ENCODE data around the gene SLC13A5.

- no peak for TF ChIP-seq SIN3A (IDR thresholded peaks at IDR 0.05; ENCODE audit: low read depth, low read length)
- no peak for TF ChIP-seq YY1 (IDR thresholded peaks at IDR 0.05; ENCODE audit: low read depth, low read length)
- TF ChIP-seq POLR2AphosphoS5 (IDR thresholded peaks at IDR 0.05; ENCODE audit: low read length), result no peak
- TF ChIP-seq ZZZ3 (IDR thresholded peaks at IDR 0.05; ENCODE audit: control insufficient read depth, insufficient read length, low read depth), result no peak
- no peak for TF ChIP-seq SRF (IDR thresholded peaks at IDR 0.05; ENCODE audit: low read depth in 2 of 2, low read length in 2 of 2)
- no peak for TF ChIP-seq HCFC1 (IDR thresholded peaks at IDR 0.05; ENCODE audit: low read length)
Measured at GRCh38 chr17:6748617-6749016, 35.4 kb upstream of the SLC13A5 start.
